Sigmoid colon (tissue), 7 donors: ENCODE measurements around the gene ZNF540. TPM values are rescaled to one million over a fixed set of nuclear protein-coding genes. Genes with fewer than 3 reads are reported as not detected.
A peak's percentile ranks its signal among the peaks of the same experiment; 100 is the strongest.
"Not testable (repeated sequence)": the region's sequence is repeated elsewhere in the genome, so short reads cannot be mapped to it uniquely, and the experiment has no call there.

Experiments used
- DNase-seq: peaks from one replicate; pipeline ENCODE4 v3.0.0-alpha.2; 2019
- H3K27ac ChIP-seq, 4 donors: fragments of 200-600 bp; sonication (generic); one replicate each; pipeline ENCODE4 v1.5.1; 2016 to 2019; ENCODE audit warnings: mild to moderate bottlenecking in 1 of 4
- H3K27me3 ChIP-seq, 3 donors: fragments of 200-600 bp; sonication (generic); one replicate each; pipeline ENCODE4 v1.5.1; 2019; ENCODE audit warnings: mild to moderate bottlenecking in 1 of 3
- H3K36me3 ChIP-seq, 4 donors: fragments of 200-600 bp; sonication (generic); one replicate each; pipeline ENCODE4 v1.5.1; 2016 to 2019
- H3K4me1 ChIP-seq, 4 donors: fragments of 200-600 bp; sonication (generic); one replicate each; pipeline ENCODE4 v1.5.1; 2017 to 2019
- H3K4me3 ChIP-seq, 4 donors: fragments of 200-600 bp; sonication (generic); one replicate each; pipeline ENCODE4 v1.5.1; 2017 to 2019; ENCODE audit warnings: mild to moderate bottlenecking in 2 of 4, moderate library complexity in 1 of 4
- H3K9me3 ChIP-seq, 4 donors: fragments of 200-600 bp in 3 of 4; sonication (generic) in 3 of 4; one replicate each; pipeline versions ENCODE4 v1.5.1 to v1.6.1; 2013 to 2019
- CTCF ChIP-seq, 4 experiments: fragments of 450-650 bp in 3 of 4; fragments of 200-600 bp in 1 of 4; IDR thresholded peaks; one replicate each; pipeline ENCODE4 v1.5.1; 2016 to 2019; ENCODE audit warnings: antibody characterized with exemption in 4 of 4, mild to moderate bottlenecking in 3 of 4, moderate library complexity in 2 of 4
- EP300 ChIP-seq, 4 donors: sonication (generic); formaldehyde crosslinking; IDR thresholded peaks; one replicate each; pipeline ENCODE4 v1.6.1; 2017; ENCODE audit warnings: antibody characterized with exemption in 4 of 4
- POLR2A ChIP-seq, 2 donors: fragments of 450-650 bp; IDR thresholded peaks; one replicate each; pipeline ENCODE4 v1.6.1; 2016; ENCODE audit warnings: antibody characterized with exemption in 2 of 2, mild to moderate bottlenecking in 2 of 2, moderate library complexity in 2 of 2
- POLR2AphosphoS5 ChIP-seq, 4 donors: sonication (generic); formaldehyde crosslinking; IDR thresholded peaks; one replicate each; pipeline ENCODE4 v1.6.1; 2017; ENCODE audit warnings: antibody characterized with exemption in 4 of 4
- WGBS, 2 donors: extraction: QIAGEN DNeasy Blood & Tissue Kit; methylation state at CpG; one replicate each; pipeline ENCODE4 v1.1.7; 2013; 5-methylcytosine and 5-hydroxymethylcytosine counted together
- intact Hi-C: fragments of 100-400 bp; cut with DNase I; formaldehyde crosslinking; loops from one replicate; pipeline ENCODE4 v1.15.1; 2023
- polyA plus RNA-seq, 3 donors: library from polyadenylated mRNA; stranded (reverse); fragments of 200-250 nt; gene quantifications; one replicate each; pipeline ENCODE4 v1.2.3, GENCODE V29; 2013
- total RNA-seq, 4 donors: library from RNA; depleted of rRNA; stranded (reverse); fragments of >200 nt; gene quantifications; one replicate each; pipeline ENCODE4 v1.1.0, GENCODE V29; 2016
- donor health status: healthy with polysubstance abuse.
- donor health status: Bipolar disorder and iron deficiency.
- donor health status: healthy.

The ZNF540 gene
- total and polyA plus RNA-seq, 7 donors, result 0.60 to 8.0 (median 6.5) TPM; not detected in 1

DNA sequence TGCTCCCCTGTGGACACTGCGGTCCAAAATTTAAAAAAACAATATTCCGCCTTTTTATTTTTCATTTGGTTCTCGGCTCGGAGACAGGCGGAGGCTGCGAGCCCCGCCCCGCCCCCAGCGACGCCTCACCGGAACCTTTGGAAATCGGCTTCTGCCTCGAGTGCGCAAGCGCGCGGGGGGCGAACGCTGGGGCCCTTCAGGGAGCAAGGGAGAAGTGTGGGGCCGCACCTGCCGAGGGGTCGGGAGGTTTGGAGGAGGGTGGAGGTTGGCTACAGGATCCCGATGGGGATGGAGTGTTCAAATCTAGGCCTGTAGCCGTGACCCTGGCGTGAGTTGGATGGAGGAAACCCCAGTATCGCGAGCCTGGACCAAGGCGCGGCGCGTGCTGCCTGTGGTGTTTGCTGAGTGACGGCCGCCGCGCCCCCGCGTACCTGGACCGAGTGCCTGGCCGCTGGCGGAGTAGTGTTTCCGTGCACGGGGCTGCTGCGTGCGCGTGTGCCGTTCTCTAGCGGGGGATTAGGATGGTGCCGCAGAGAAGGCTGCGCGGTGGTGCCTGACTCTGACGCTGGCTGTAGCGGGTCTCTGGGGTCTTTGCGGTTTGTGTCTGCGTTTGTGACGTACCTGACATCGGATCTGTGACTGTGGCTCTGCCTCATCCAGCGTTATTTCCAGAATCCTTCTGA, 61.2 kb downstream of the ZNF540 start:
- no peaks in the 10 kb centered on the region for H3K27me3 ChIP-seq
- H3K9me3 ChIP-seq, result peaks cover 0 to 3% (median 0%) of the 10 kb centered on the region in 4 donors
- peaks cover 2 to 25% (median 19%) of the 10 kb centered on the region in 4 donors for H3K4me1 ChIP-seq
- H3K36me3 ChIP-seq, result no peaks in the 10 kb centered on the region
- peak overlapping the region; percentile 72 to 83 (median 78) for H3K4me3 ChIP-seq
- peak; percentile 91 for DNase-seq
- WGBS, 2 donors, result 0 to 1% methylated on average over 57 of the region's 57 CpGs
- TF ChIP-seq CTCF (IDR thresholded peaks at IDR 0.05) (no peak), POLR2A (IDR thresholded peaks at IDR 0.05) (peak in 1 of 2 donors; percentile 4), EP300 (IDR thresholded peaks at IDR 0.05) (no peak), POLR2AphosphoS5 (IDR thresholded peaks at IDR 0.05) (peak in 2 of 4 donors; percentile 36 to 52)
- H3K27ac ChIP-seq, result peak overlapping the region; percentile 91 to 94 (median 94)
- intact Hi-C loops, result loop anchor here (1.0 to 10.0 kb wide), 7 partner anchors 37 to 441 kb away; partner anchors contain the start of genes ZNF383, ZNF569, ZNF570 and ZNF573

- H3K9me3 ChIP-seq, H3K4me3 ChIP-seq, H3K27ac ChIP-seq, H3K36me3 ChIP-seq, H3K27me3 ChIP-seq, DNase-seq: not testable (repeated sequence)
- WGBS, 2 donors, result 95 to 96% methylated on average over 8 of the region's 8 CpGs
- peaks cover 2 to 25% (median 19%) of the 10 kb centered on the region in 4 donors for H3K4me1 ChIP-seq
- intact Hi-C loops, result loop anchor here (5.0 to 10.0 kb wide), 3 partner anchors 150 to 442 kb away; partner anchors contain the start of genes ZNF383, ZNF569, ZNF570 and ZNF585B
Observed at GRCh38 chr19:37657157-37657556, 62.5 kb downstream of the ZNF540 start.

Other genes with a start within 250 kb of the ZNF540 start
- gene ZNF527, start 223.8 kb upstream of the ZNF540 start, total RNA-seq, result 10 to 100 TPM in 2 of 4 donors, 1 to 10 TPM in 2; 6.1 to 13.8 (median 9.7) TPM
- gene ZNF527, start 223.8 kb upstream of the ZNF540 start, polyA plus RNA-seq, result 1 to 10 TPM; 1.6 to 3.1 (median 1.8) TPM
- gene ZNF569, start 127.4 kb upstream of the ZNF540 start, total RNA-seq, result 10 to 100 TPM in 1 of 4 donors, 1 to 10 TPM in 3; 4.7 to 10.7 (median 5.9) TPM
- gene ZNF569, start 127.4 kb upstream of the ZNF540 start, polyA plus RNA-seq, result 1 to 10 TPM in 1 of 3 donors, under 1 TPM in 2; 0.46 to 1.5 (median 0.60) TPM
- 1 to 10 TPM; 8.1 to 8.7 (median 8.4) TPM for gene ZNF570, start 125.5 kb upstream of the ZNF540 start, total RNA-seq
- 1 to 10 TPM; 1.8 to 2.0 (median 1.8) TPM for gene ZNF570, start 125.5 kb upstream of the ZNF540 start, polyA plus RNA-seq
- 1 to 10 TPM; 2.9 to 6.1 (median 5.4) TPM for gene ZNF793, start 87.9 kb upstream of the ZNF540 start, total RNA-seq
- 1 to 10 TPM; 1.2 to 3.0 (median 1.6) TPM for gene ZNF793, start 87.9 kb upstream of the ZNF540 start, polyA plus RNA-seq
- gene ZNF571, start 84 bp upstream of the ZNF540 start, total RNA-seq, result 10 to 100 TPM in 1 of 4 donors, 1 to 10 TPM in 3; 3.1 to 11.4 (median 5.2) TPM
- 1 to 10 TPM; 1.2 to 2.1 (median 1.6) TPM for gene ZNF571, start 84 bp upstream of the ZNF540 start, polyA plus RNA-seq
- 10 to 100 TPM in 3 of 4 donors, 1 to 10 TPM in 1; 8.3 to 26.7 (median 21.9) TPM for gene ZFP30, start 60.6 kb downstream of the ZNF540 start, total RNA-seq
- gene ZFP30, start 60.6 kb downstream of the ZNF540 start, polyA plus RNA-seq, result 1 to 10 TPM; 2.1 to 3.5 (median 2.4) TPM
- 1 to 10 TPM; 3.7 to 7.2 (median 4.8) TPM for gene ZNF607, start 124.9 kb downstream of the ZNF540 start, total RNA-seq
- gene ZNF607, start 124.9 kb downstream of the ZNF540 start, polyA plus RNA-seq, result 1 to 10 TPM in 1 of 3 donors, under 1 TPM in 2; 0.60 to 2.6 (median 0.92) TPM
- 1 to 10 TPM; 6.8 to 9.7 (median 7.6) TPM for gene ZNF573, start 184.7 kb downstream of the ZNF540 start, total RNA-seq
- 1 to 10 TPM in 2 of 3 donors, not detected in 1; 1.2 to 2.7 TPM for gene ZNF573, start 184.7 kb downstream of the ZNF540 start, polyA plus RNA-seq